Muscle of arm (tissue), 12 donors: ENCODE data around the gene OTOGL. TPM values are rescaled to one million over a fixed set of nuclear protein-coding genes. Genes with fewer than 3 reads are reported as not detected.

ENCODE experiments used
- polyA plus RNA-seq, 12 donors: library from polyadenylated mRNA; unstranded; fragments of 120-200 nt; gene quantifications; one replicate each; pipeline ENCODE4 v1.2.1, GENCODE V29; 2013; ENCODE audit not compliant: insufficient read length in 12 of 12

OTOGL gene
- polyA plus RNA-seq, 12 donors: 0.30 to 0.74 (median 0.61) TPM; not detected in 2

Other genes starting within 250 kb of the OTOGL start
- 100 to 1,000 TPM in 2 of 12 donors, 10 to 100 TPM in 9, not detected in 1; 53.9 to 152 (median 63.9) TPM for gene PPP1R12A, start 164.4 kb upstream of the OTOGL start, polyA plus RNA-seq